ENCODE data around the gene RAD51.
A peak's percentile ranks its signal among the peaks of the same experiment; 100 is the strongest.

The RAD51 gene

DNA sequence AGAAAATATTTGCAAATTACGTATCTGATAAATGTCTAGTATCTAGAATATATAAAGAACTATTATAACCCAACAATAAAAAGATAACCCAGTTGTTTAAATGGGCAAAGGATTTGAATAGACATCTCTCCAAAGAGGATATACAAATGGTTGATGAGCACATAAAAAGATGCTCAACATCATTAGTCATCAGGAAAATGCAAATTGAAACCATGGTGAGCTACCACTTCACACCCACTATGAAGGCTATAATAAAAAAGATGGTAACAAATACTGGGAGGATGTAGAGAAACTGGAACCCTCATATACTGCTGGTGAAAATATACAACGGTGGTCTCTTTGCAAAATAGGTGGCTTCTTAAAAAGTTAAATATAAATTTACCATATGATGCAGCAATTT is 28.0 kb downstream of the RAD51 start:
- DNase-seq (ENCODE audit: low spot score) = no peak

DNA sequence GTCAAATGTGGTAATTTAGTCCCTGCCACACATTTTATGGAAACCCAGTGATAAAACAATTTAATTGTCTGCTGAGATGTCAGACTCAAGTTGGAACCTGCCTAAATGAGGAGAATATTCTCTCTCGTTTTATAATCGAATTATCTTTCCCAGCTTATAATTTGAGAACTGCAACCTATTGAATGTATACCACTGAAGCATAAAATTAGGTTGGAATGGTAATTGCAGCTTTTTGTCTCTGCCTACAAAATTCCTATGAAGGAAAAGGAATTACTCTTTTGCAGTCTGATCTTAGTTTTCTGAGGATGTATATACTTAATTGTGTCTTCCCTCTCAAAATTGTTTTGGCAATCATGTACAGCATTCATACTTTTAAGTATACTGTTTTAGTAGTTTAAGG is 28.9 kb downstream of the RAD51 start:
- no peak for DNase-seq (ENCODE audit: low spot score)

DNA sequence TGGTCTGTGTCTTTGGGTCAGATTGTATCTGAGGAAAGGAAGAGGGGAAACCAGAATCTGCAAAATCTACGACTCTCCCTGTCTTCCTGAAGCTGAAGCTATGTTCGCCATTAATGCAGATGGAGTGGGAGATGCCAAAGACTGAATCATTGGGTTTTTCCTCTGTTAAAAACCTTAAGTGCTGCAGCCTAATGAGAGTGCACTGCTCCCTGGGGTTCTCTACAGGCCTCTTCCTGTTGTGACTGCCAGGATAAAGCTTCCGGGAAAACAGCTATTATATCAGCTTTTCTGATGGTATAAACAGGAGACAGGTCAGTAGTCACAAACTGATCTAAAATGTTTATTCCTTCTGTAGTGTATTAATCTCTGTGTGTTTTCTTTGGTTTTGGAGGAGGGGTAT is 36.1 kb downstream of the RAD51 start:
- no peak for DNase-seq (ENCODE audit: low spot score)

DNA sequence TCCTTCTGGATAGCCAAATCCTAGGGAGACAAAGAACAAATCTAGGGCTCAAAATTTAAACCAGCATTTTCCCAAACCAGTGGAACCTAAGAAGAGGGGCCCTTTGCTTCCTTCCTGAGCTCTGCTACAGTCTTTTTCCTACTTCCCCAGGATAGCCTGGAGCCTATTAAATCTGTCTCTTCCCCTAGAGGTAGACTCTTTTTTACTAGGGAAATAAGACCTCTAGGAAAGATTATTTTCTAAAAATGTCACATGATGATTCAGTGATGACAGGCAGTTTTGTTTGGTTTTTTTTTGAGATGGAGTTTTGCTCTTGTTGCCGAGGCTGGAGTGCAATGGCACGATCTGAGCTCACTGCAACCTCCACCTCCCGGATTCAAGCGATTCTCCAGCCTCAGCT is 41.6 kb downstream of the RAD51 start:
- no peak for DNase-seq (ENCODE audit: low spot score)

DNA sequence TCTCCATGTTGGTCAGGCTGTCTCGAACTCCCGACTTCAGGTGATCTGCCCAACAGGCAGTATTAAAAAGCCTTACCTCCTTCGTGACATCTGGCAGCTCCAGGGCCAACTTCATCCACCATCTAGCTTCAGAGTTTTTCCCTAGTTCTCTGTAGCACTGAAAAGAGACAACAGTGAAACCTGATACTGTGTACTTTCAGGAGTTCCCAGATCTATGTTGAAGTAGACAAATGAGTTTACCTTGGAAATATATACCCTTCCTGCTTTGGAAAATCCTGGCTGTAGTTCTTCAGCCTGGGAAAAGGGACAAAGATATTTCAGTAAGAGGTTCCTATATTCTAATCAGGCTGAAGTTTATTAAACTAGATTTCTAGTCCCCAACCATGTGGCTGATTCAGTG is 42.1 kb downstream of the RAD51 start:
- DNase-seq (ENCODE audit: low spot score) = no peak

DNA sequence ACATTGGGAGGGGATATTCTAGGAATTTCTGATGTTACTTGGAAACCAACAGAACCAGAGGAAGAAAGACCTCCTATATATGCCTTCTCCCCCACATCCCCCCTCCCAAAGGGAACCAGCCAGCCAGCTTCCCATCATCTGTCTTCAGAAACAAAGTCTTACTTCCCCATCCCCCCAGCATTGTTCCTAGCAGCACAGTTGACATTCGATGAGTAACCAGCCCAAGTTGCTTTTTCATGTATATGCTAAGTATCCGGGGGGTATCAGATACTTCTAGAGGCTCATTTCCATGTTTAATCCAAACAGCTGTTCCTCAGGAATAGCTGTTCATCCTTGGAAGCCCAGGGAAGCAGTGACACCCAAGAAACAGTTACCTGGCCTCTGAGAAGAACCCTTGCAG is 44.1 kb downstream of the RAD51 start:
- DNase-seq (ENCODE audit: low spot score) = no peak

DNA sequence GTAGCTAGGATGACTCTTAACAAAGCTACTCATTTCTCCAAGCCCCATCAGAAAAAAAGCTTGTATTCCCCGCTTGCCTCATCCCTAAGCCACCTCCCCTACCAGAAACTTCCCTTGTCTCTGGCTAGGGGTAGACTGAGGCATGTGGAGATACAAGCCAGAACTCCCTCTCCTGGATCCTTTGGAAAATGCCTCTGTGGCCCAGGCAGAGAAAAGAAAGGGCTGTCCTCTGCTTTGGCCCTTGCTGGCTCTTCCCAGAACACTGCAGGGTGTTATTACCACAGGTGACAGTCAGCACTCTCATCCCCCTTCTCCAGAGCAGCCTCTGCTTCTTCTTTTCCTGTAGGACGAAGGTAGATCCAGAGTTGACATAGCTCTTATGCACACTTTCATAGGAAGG is 44.9 kb downstream of the RAD51 start:
- no peak for DNase-seq (ENCODE audit: low spot score)

DNA sequence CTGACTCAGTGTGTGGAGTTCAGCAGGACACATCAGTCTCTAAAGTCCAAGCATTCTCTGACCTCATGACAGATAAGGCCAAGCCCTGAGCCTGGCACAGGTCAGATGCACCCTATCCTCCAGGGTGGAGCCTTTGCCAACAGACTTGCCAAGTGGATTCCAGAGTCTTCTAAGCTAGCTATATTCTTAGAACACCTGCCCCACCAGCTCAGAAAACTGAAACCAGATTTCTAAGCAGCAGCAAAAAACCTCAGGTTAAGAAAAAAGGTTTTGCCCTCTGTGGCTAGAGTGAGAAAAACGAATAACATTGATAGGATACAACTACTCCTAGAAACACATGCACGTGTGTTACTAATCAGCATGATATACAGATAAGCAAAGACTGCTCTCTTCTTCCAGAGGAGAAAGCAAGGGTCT is 48.5 kb downstream of the RAD51 start:
- DNase-seq (ENCODE audit: low spot score) = no peak

DNA sequence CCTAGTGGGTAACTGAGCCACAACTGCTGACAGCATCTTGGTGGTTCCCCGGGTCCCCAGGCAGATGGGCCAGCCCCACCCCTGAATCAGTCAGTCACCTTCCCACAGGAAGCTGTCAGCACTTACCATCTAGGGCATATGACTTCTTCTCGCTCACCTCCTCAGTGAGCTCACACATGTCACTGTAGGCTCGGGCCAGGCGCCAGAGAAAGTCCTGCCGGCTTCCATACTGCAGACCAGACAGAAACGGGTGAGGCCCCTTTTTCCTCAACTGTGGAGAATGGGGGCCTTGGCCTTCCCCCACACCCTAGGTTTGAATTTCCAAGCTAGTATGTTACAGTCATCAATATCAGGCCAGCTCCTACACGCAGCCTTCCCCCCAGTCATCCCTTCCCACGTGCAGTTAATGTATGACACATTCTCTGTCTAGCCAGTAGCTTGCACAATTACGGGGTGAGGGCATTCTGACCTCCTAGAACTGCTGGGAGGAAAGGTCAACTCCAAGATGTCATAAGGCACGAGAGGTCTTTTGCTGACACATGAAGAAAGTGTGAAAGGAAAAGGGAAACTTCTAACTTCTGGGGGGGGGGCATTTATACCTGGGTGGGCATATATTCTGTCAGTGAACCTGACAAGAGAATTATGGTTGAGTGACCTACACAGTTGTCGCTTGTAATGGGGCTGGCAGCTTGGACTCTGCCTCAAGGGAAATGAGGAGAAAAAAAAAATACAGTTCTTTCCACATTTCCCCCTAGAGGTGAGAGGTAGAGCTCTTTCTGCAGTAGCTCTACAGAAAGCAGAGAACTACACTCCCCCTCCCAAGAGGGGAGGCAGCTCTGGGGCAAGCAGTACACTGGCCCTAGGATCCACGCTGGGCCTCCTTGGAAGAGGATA is 49.2 kb downstream of the RAD51 start:
- no peak for DNase-seq (ENCODE audit: low spot score)

DNA sequence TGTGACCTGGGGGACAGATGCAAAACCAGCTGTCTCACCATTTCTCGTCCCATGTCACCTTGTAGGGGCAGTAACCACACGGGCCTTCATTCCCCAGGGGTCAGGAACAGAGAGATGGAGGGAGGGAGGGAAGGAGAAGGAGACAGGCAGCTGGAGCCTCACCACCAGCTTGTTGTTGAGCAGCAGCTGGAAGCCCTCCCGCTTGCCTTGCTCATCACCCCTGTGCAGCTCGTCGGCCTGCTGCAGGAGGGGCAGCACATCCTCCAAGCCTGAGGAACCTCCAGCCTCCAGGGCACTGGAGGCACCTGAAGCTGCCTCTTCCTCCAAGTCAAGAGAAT is 49.8 kb downstream of the RAD51 start:
- DNase-seq (ENCODE audit: low spot score) = no peak

DNA sequence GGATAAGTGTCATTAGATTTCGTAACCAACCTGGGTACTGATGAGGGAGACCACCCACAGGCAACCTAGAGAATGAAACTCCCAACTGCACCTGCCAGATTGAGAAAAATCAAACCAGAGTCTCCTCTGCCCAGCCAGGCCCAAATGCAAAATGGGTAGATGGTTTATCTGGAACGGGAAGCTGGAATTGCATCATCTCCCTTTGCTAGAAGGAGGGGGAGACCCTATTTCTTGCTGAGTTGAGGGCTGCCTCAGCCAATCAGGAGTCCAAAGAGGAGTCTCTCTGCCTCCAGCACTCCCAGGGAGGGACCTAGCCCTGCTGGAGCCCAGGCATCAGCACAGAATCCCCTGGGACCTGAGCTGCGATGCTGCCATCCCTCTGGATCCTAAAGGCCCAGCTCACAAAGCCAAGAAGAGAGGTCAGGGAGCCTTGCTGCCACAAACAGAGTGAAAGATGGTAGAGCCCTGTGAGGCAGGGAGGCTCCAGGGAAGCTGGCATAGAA is 52.0 kb downstream of the RAD51 start:
- no peak for DNase-seq (ENCODE audit: low spot score)

DNA sequence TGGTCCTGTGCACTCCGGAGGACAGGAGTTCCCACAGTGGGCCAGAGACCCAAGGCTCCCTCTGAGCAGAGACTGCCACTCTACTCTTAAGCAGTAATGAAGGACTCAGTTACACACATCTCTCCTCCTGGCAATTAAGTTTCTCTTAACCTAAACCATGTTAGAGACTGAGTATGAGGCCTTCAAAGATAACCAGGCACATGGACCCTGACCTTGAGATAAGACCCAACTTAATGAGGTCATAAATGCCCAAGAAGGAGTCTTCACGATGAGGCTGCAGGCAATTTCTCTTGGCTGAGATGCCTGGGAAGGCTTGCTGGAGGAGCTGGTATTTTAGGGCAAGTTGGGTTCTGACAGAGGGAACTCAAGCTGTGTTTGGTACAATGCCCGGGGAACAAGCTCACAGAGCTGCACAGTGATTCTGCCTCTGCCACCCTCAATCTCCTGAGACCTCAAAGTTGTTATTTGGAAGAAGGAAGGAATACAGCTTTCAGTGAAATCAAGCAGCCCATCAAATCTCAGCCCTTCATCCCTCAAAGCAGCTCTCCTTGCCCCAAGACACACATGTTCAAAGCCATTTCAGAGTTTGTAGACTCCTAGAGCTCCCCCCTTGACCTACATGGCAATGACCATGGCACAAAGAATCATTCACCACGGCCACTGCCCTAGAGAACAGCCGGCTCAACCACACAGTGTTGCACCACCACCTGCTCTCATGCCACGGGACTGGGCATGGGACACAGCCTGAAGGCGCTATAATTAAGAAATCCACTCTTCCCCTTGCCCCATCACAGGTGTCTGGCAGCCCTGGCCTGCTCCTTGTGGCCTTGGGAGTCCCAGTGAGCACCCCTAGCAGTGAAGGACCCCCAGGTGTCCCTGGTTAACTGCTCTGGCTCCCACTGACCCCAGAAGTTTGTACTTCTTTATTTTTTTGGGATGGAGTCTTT is 53.0 kb downstream of the RAD51 start:
- DNase-seq (ENCODE audit: low spot score) = no peak

DNA sequence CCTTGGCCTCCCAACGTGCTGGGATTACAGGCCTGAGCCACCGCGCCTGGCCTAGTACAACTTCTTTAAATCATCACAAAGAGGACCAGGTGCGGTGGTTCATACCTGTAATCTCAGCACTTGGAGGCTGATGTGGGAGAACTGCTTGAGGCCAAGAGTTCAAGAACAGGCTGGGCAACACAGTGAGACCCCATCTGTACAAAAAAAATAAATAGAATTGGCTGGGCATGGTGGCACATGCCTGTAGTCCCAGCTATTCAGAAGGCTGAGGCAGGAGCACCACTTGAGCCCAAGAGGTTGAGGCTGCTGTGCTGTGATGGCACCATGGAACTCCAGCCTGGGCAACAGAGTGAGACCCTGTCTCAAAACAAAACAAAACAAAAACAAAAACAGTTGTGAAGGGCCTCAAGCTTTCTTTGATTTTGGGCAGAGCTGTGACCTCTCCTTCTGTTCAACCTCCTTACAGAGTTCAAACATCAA is 54.2 kb downstream of the RAD51 start:
- DNase-seq (ENCODE audit: low spot score) = no peak

DNA sequence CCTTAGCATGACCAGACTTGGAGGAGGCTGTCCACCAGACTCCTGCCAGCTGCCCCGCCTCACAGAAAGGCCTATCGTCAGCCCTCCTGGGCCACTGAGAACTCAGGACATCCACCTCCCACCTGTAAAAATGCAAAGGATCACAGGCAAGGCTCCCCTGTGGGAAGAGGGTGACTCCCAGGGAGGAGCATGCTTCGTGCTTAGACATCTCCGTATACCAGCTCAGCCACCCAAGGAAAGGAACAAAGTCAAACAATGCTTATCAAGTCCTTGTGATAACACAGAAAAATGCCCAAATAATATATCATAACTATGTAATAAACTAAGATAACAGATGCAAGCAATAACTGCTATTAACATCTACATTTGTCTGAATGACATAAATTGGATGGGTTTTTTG is 55.9 kb downstream of the RAD51 start:
- DNase-seq (ENCODE audit: low spot score) = no peak

DNA sequence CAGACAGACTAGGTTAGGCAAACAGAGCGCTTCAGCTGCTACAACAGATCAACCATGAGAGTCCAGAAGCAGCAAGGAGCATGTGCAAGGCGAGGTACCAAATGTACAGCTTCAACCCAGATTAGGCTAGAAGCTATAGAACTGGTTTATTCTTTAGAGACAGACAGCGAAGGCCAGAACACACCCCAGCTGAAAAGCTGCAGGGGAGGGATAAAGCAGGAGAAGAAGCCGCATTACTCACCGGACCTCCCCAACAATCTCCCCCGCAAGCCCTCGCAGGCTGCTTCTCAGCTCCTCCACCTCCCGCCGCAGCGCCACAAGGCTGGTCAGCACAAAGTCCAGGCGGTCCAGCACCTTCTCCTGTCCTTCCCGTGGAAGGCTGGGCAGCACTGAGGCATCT is 56.8 kb downstream of the RAD51 start:
- DNase-seq (ENCODE audit: low spot score) = no peak

DNA sequence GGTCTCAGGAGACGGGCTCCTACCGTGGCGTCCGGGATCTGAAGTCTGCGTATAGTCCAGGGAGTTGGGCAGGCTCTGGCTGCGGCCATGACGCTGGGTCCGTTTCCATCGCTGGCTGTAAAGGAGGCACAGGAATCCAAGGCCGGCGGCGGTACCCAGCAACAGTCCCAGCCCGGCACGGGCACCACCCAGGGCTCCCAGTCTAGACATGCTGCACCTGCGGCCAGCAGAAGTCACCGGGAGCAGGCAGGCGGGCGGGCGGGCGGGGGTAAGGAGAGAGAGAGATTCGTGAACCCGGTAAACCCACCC is 59.6 kb downstream of the RAD51 start:
- DNase-seq (ENCODE audit: low spot score) = no peak

DNA sequence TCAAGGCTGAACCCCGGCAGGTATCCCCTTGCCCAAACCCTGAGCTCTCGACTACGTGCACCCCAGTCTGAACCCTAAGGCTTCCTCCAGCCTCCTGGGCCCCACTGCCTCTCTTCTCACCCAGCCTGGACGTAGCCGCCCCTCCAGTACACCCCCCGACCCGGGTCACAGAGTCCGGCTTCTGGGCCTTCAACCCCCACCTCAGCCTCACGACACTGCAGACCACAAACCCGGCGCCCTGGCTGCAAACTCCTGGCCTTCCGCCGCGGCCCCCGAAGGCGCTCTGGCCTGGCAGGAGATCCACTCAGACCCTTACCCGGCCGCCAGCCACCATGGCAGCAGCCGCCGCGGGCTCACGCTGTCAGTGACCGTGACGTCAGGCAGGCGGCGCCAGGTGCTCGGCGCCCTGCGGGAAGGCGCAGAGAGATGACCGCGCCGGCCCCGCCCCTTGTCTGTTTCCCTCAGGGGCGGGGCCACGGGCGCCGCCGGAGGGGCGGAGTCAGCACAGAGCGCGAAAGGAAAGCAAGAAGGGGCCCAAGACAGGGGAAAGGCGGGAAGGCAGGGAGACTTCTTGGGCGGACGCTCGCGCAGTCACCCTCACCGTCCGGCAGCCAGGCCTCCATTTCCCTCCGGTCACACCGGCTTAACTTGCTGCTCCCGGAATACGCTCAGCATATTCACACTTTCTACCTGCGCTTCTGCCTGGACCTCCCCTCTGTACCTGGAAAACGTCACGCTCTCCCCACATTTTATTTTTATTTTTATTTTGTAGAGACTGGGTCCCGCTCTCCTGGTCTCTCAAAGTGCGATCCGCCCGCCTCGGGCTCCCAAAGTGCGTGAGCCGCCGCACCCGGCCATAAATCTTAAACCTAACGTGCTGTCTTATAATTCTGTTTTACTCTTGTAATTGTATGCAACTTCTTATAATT is 60.2 kb downstream of the RAD51 start, which contains the start of gene RMDN3:
TSS of gene RMDN3 (minus strand) at position 372 of the 929 bp plus-strand sequence. CDS start 471 bp downstream, outside the sequence.
- DNase-seq (ENCODE audit: low spot score) = peak; percentile 89

DNA sequence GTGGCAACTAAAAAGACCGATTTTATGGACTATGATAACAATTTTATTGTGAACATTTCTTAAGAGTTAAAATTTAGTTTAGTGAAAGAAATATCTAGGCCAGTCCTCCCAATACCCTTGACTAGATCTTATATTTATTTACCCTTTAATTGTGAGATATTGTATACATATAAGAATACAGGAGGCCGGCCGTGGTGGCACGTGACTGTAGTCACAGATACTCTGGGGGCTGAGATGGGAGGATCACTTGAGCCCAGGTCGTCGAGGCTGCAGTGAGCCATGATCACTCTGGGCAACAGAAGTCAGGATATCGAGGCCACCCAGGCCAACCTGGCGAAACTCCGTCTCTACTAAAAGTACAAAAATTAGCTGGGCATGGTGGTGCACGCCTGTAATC is 60.8 kb downstream of the RAD51 start:
- DNase-seq (ENCODE audit: low spot score) = no peak

DNA sequence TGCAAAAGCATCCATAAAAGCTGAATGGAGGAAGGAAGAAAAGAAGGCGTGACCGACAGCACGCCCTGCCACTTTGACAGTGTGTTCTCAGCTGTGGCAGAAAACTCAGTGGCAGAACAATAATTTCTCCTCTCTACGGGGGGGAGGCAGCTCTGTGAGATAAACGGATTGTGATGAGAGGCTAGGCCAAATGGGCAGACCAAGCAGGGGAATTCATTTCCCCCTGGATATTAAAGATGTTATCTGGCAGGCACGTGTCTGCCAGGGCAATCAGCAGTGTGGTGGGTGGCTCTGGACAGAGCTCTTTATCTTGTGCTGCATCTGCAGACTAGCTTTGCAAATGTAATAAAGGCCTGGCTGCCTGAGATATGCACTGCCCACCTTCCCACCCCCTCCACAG is 62.0 kb downstream of the RAD51 start:
- DNase-seq (ENCODE audit: low spot score) = no peak

DNA sequence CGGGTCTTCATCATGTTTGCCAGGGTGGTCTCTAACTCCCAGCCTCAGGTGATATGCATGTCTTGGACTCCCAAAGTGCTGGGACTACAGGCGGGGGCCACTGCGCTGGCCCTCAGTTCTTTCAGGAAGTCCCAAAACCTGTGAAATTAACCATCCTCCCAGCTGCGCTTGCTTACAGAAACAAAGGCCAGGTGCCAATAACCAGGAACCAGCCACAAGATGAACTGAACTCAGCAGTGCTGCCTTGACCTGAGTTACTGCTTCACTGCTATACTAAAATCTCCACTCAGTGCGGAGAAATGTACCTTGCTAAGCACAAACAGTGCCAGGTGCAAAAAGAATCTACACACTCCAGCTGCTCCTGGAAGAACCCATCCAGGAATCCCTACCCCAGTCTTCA is 65.0 kb downstream of the RAD51 start:
- no peak for DNase-seq (ENCODE audit: low spot score)

DNA sequence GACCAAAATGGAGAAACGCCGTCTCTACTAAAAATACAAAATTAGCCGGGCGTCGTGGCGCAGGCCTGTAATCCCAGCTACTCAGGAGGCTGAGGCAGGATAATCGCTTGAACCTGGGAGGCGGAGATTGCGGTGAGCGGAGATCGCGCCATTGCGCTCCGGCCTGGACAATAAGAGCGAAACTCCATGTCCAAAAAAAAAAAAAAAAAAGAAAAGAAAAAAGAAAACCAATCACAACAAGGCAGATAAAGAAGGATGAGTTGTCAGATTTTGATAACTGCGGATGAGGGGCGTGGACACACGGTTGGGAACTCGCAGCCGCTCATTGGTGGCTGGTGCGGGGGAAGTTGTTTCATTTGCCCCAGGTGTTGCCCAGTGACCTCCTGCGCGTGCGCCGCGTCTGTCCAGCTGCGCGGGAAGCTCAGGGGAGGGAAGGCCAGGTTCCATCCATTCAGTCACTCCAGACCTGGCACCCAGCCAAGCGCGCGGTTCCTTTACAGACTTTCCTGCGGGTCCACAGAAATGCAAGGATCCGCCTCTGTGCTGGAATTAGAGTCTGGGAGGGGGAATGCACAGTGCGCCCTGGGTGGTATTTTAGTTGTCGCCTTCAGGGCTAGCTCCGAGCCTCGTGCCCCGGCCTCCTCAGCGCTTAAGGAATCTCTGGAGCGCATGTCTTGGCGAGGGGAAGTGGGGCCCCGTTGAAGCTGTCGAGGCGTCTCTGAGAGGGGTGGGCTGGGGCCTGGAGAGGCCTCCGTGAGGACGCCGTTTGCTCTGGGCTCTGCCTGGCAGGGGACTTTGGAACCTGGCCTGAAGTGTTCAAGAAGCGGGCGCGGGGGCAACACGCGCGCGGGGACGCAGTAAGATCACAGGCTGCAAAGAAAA is 68.2 kb downstream of the RAD51 start:
- DNase-seq (ENCODE audit: low spot score) = no peak

All from globus pallidus (tissue), 1 donor.